ENCODE measurements around the gene ASB18.

DNA sequence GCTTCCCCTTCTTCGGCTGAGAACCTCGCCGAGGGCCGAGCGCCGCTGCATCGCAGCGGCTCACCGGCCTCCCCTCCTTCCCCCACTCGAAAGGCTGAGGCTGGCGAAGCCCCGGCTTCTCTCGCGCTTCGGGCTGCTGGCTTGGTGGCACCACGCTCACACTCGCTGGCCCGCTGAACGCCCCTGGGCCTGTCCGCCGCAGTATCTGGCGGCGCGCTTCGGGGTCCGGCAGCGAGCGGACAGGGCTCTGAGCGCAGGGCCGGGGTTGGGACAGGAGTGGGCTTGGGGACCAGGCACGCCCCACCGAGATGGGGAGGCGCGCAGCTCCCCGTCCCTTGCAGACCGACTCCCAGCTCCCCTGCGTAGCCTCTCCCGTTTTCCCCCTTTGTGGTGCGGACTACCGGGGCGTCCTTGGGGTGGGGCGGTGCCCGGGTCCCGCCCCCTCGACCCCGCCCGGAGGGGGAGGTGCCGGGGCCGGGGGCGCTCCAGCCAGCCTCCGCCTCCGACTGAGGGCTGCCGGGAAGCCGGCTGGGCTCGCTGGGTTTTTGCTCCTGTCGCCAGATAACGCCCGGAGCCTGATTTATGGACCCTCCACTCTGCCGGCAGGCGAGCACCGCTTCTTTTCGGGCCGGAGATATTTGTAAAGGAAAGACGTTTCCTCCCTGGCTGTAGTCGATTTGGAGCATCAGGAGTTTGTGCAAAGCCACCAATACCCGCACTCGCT, 99.8 kb downstream of the ASB18 start:
- TF ChIP-seq THAP11 (CRISPR knock-in tag; IDR thresholded peaks at IDR 0.05) (no peak), TBX3 (IDR thresholded peaks at IDR 0.05; ENCODE audit: borderline replicate concordance) (no peak), JUND (CRISPR knock-in tag; IDR thresholded peaks at IDR 0.05) (no peak), POLR2A (IDR thresholded peaks at IDR 0.05; ENCODE audit: insufficient read depth in 1 of 2, low read depth in 2 of 2, low read length in 2 of 2) (no peak), ZBTB42 (CRISPR knock-in tag; IDR thresholded peaks at IDR 0.05) (no peak)
- TF ChIP-seq, protein P1, sequence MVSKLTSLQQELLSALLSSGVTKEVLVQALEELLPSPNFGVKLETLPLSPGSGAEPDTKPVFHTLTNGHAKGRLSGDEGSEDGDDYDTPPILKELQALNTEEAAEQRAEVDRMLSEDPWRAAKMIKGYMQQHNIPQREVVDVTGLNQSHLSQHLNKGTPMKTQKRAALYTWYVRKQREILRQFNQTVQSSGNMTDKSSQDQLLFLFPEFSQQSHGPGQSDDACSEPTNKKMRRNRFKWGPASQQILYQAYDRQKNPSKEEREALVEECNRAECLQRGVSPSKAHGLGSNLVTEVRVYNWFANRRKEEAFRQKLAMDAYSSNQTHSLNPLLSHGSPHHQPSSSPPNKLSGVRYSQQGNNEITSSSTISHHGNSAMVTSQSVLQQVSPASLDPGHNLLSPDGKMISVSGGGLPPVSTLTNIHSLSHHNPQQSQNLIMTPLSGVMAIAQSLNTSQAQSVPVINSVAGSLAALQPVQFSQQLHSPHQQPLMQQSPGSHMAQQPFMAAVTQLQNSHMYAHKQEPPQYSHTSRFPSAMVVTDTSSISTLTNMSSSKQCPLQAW (CRISPR knock-in tag; IDR thresholded peaks at IDR 0.05): no peak
- TF ChIP-seq, protein P2, sequence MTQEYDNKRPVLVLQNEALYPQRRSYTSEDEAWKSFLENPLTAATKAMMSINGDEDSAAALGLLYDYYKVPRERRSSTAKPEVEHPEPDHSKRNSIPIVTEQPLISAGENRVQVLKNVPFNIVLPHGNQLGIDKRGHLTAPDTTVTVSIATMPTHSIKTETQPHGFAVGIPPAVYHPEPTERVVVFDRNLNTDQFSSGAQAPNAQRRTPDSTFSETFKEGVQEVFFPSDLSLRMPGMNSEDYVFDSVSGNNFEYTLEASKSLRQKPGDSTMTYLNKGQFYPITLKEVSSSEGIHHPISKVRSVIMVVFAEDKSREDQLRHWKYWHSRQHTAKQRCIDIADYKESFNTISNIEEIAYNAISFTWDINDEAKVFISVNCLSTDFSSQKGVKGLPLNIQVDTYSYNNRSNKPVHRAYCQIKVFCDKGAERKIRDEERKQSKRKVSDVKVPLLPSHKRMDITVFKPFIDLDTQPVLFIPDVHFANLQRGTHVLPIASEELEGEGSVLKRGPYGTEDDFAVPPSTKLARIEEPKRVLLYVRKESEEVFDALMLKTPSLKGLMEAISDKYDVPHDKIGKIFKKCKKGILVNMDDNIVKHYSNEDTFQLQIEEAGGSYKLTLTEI (CRISPR knock-in tag; conservative IDR thresholded peaks at IDR 0.05): no peak
